Fibroblast of villous mesenchyme (primary cell): ENCODE results near the gene GLIPR2. TPM values are rescaled to one million over a fixed set of nuclear protein-coding genes. Genes with fewer than 3 reads are reported as not detected.

Source experiments
- DNase-seq: peaks from one replicate; pipeline ENCODE4 v3.0.0-alpha.2; 2010; ENCODE audit warnings: low read depth
- H3K4me3 ChIP-seq: 2 replicates; pipeline ENCODE4 v1.5.1; 2011; ENCODE audit warnings: low read depth, mild to moderate bottlenecking, low read length
- CTCF ChIP-seq: IDR thresholded peaks from 2 replicates; pipeline ENCODE4 v1.5.1; 2012; ENCODE audit warnings: low read depth, mild to moderate bottlenecking, low read length; ENCODE audit not compliant: insufficient read depth
- total RNA-seq: library from RNA; depleted of rRNA; stranded (reverse); fragments of >200 nt; gene quantifications from 2 replicates; pipeline ENCODE4 v1.2.3, GENCODE V29; 2012

Gene GLIPR2
- total RNA-seq, 1 donor, result 29.4 TPM

- no peak for TF ChIP-seq CTCF
- DNase-seq, result no peak
- no peak overlapping the region for H3K4me3 ChIP-seq
Observed at GRCh38 chr9:36120705-36121104, 15.8 kb upstream of the GLIPR2 start.

- no peak for DNase-seq
- no peak overlapping the region for H3K4me3 ChIP-seq
- TF ChIP-seq CTCF, result no peak
Observed at GRCh38 chr9:36121971-36122370, 14.6 kb upstream of the GLIPR2 start.

GRCh38 chr9:36123515-36123914 lies 13.0 kb upstream of the GLIPR2 start:
- DNase-seq, result no peak
- no peak overlapping the region for H3K4me3 ChIP-seq

GRCh38 chr9:36125062-36125855 lies 11.3 kb upstream of the GLIPR2 start:
- DNase-seq, result no peak
- no peak overlapping the region for H3K4me3 ChIP-seq
- no peak for TF ChIP-seq CTCF

More at GRCh38 chr9:36123515-36123914, 13.0 kb upstream of the GLIPR2 start:
- TF ChIP-seq CTCF, result no peak

- DNase-seq, result no peak
- TF ChIP-seq CTCF, result no peak
- no peak overlapping the region for H3K4me3 ChIP-seq
Observed at GRCh38 chr9:36126016-36126730, 10.4 kb upstream of the GLIPR2 start.

GRCh38 chr9:36127652-36128244 lies 8.8 kb upstream of the GLIPR2 start:
- no peak for DNase-seq
- H3K4me3 ChIP-seq, result no peak overlapping the region
- TF ChIP-seq CTCF, result no peak
